Hepatocyte (in vitro differentiated cells): ENCODE results near the gene RALGAPA2. TPM values are rescaled to one million over a fixed set of nuclear protein-coding genes. Genes with fewer than 3 reads are reported as not detected.

Source experiments
- DNase-seq: peaks from one replicate; pipeline ENCODE4 v3.0.0-alpha.2; 2016; ENCODE audit warnings: low spot score
- H2AFZ ChIP-seq: fragments of 200-600 bp; sonication (generic); 2 replicates; pipeline ENCODE4 v1.6.0; 2016; ENCODE audit warnings: antibody characterized with exemption, mild to moderate bottlenecking
- H3K27ac ChIP-seq: fragments of 200-600 bp; sonication (generic); 2 replicates; pipeline ENCODE4 v1.5.1; 2016; ENCODE audit warnings: mild to moderate bottlenecking
- H3K27me3 ChIP-seq: fragments of 200-600 bp; sonication (generic); 2 replicates; pipeline ENCODE4 v1.6.1; 2016
- H3K36me3 ChIP-seq: fragments of 200-600 bp; sonication (generic); replicated peaks from 2 replicates; pipeline ENCODE4 v1.5.1; 2016; ENCODE audit warnings: low read depth; ENCODE audit not compliant: insufficient read depth
- H3K4me1 ChIP-seq: fragments of 200-600 bp; sonication (generic); 2 replicates; pipeline ENCODE4 v1.5.1; 2016; ENCODE audit warnings: mild to moderate bottlenecking, moderate library complexity; ENCODE audit not compliant: insufficient read depth
- H3K4me2 ChIP-seq: fragments of 200-600 bp; sonication (generic); 2 replicates; pipeline ENCODE4 v1.6.0; 2016
- H3K4me3 ChIP-seq: fragments of 200-600 bp; sonication (generic); 2 replicates; pipeline ENCODE4 v1.5.1; 2016; ENCODE audit warnings: mild to moderate bottlenecking
- H3K79me2 ChIP-seq: fragments of 200-600 bp; sonication (generic); 2 replicates; pipeline ENCODE4 v1.6.0; 2017; ENCODE audit warnings: mild to moderate bottlenecking
- H3K9me2 ChIP-seq: fragments of 200-600 bp; sonication (generic); replicated peaks from 2 replicates; pipeline ENCODE4 v1.6.0; 2017; ENCODE audit warnings: mild to moderate bottlenecking; ENCODE audit not compliant: insufficient read depth
- H3K9me3 ChIP-seq: fragments of 200-600 bp; sonication (generic); 2 replicates; pipeline ENCODE4 v1.5.1; 2016; ENCODE audit warnings: low read depth, mild to moderate bottlenecking
- H4K20me1 ChIP-seq: fragments of 200-600 bp; sonication (generic); 2 replicates; pipeline ENCODE4 v1.6.0; 2016; ENCODE audit warnings: mild to moderate bottlenecking; ENCODE audit not compliant: insufficient read depth, poor library complexity, severe bottlenecking
- EZH2 ChIP-seq: fragments of 200-600 bp; sonication (generic); IDR thresholded peaks from 2 replicates; pipeline ENCODE4 v1.6.1; 2016; ENCODE audit warnings: antibody characterized with exemption, mild to moderate bottlenecking, borderline replicate concordance
- EZH2phosphoT487 ChIP-seq: fragments of 200-600 bp; sonication (generic); IDR thresholded peaks from one replicate; pipeline ENCODE4 v1.6.1; 2018; ENCODE audit warnings: antibody characterized with exemption, mild to moderate bottlenecking, low read depth, moderate library complexity; ENCODE audit not compliant: unreplicated experiment, severe bottlenecking
- WGBS: methylation state at CpG from one replicate; pipeline ENCODE4 v1.1.6; 2016; ENCODE audit warnings: low lambda C conversion rate; ENCODE audit errors: missing lambda C conversion rate; 5-methylcytosine and 5-hydroxymethylcytosine counted together
- polyA plus RNA-seq: library from polyadenylated mRNA; unstranded; fragments of >200 nt; fragmentation: Nextera tagmentation; extraction: Ambion mirVana; gene quantifications from 2 replicates; pipeline ENCODE4 v1.2.1, GENCODE V29; 2016
- total RNA-seq: library from RNA; depleted of rRNA; stranded (reverse); fragments of >200 nt; gene quantifications from 2 replicates; pipeline ENCODE4 v1.2.3, GENCODE V29; 2014
- TF ChIP-seq, protein P1 (sequence below): fragments of 200-600 bp; sonication (generic); IDR thresholded peaks from 2 replicates; pipeline ENCODE4 v1.5.1; 2016; ENCODE audit warnings: antibody characterized with exemption, mild to moderate bottlenecking; ENCODE audit not compliant: poor library complexity

Gene RALGAPA2
- total and polyA plus RNA-seq, 2 experiments from 2014 or later = 16.8 to 35.3 TPM

DNA sequence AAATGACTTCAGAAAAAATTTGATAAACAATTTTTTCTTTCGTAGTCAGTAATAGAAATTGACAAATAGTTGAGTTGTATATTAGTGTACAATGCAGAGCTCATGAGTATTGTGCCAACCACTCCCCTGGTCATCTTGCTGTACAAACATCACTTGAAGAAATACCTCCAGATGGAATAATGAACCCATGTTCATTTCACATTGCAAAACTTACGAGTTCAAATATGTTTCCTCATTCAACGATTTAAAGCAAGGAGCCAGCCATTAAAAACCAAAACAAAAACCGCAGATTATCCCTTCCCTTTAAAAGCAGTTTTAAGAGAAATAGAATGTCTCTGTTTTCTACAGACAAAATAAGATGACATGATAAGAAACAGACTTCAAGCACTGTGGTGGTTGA lies 62.5 kb downstream of the RALGAPA2 start:
- H3K4me1 ChIP-seq = no peaks in the 10 kb centered on the region
- H3K27ac ChIP-seq = no peak overlapping the region
- no peaks in the 10 kb centered on the region for H3K27me3 ChIP-seq
- 69% methylated on average over 4 of the region's 4 CpGs for WGBS
- H3K4me3 ChIP-seq = no peak overlapping the region
- TF ChIP-seq, protein P1, sequence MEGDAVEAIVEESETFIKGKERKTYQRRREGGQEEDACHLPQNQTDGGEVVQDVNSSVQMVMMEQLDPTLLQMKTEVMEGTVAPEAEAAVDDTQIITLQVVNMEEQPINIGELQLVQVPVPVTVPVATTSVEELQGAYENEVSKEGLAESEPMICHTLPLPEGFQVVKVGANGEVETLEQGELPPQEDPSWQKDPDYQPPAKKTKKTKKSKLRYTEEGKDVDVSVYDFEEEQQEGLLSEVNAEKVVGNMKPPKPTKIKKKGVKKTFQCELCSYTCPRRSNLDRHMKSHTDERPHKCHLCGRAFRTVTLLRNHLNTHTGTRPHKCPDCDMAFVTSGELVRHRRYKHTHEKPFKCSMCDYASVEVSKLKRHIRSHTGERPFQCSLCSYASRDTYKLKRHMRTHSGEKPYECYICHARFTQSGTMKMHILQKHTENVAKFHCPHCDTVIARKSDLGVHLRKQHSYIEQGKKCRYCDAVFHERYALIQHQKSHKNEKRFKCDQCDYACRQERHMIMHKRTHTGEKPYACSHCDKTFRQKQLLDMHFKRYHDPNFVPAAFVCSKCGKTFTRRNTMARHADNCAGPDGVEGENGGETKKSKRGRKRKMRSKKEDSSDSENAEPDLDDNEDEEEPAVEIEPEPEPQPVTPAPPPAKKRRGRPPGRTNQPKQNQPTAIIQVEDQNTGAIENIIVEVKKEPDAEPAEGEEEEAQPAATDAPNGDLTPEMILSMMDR = no peak
- TF ChIP-seq EZH2phosphoT487 (no peak), EZH2 (no peak)
- peaks cover 2% of the 10 kb centered on the region for H3K79me2 ChIP-seq
- no peaks in the 10 kb centered on the region for H4K20me1 ChIP-seq
- peak overlapping the region; percentile 13 for H3K4me2 ChIP-seq
- no peak overlapping the region for H2AFZ ChIP-seq
- no peak for DNase-seq
- no peaks in the 10 kb centered on the region for H3K9me3 ChIP-seq
- no peaks in the 10 kb centered on the region for H3K9me2 ChIP-seq
- H3K36me3 ChIP-seq = no peaks in the 10 kb centered on the region

DNA sequence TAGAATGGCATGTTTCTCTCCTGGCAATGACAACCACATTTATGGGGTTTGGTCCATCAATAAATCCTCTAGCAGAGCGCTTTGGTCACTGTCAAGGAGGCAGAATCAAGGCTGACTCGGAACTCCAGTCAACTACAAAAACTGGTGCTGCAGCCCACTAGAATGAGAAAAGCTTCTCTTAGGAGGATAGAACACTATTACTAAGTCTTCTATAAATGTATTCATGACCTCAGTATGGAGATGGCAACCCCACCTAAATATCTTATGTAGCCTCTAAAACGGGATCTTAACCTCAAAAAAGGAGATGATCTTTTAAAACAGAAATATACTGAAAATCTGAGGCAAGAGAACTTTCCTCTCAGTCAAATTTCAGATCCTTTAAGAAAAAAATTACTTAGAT lies 68.5 kb downstream of the RALGAPA2 start:
- Histone ChIP-seq H3K4me1 (no peaks in the 10 kb centered on the region), H3K4me2 (no peak overlapping the region), H3K36me3 (no peaks in the 10 kb centered on the region), H3K9me3 (no peaks in the 10 kb centered on the region), H2AFZ (no peak overlapping the region), H3K9me2 (no peaks in the 10 kb centered on the region), H3K4me3 (no peak overlapping the region), H3K27me3 (no peaks in the 10 kb centered on the region), H3K79me2 (peaks cover 2% of the 10 kb centered on the region), H3K27ac (no peak overlapping the region), H4K20me1 (no peaks in the 10 kb centered on the region)
- 87% methylated on average over 3 of the region's 3 CpGs for WGBS
- no peak for DNase-seq
- TF ChIP-seq EZH2phosphoT487 (no peak), EZH2 (no peak)
- TF ChIP-seq, protein P1 = no peak

DNA sequence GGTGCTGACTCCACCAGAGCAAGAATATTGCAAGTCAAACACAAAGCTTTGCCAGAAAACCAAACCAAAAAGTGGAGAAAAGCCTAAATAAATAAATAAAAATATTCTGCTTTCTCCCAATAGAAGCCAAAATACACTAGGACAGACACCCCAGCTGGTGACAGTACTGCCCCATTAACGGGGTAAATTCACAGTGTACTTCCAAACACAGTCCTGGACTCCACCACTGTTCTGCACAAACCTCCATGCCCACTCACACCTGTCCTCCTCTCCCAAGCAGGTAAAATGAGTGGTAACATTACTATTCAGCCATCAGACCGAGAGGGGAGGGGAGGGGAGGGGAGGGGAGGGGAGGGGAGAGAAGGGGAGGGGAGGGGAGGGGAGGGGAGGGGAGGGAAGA lies 70.7 kb downstream of the RALGAPA2 start:
- WGBS = 92% methylated on average over 2 of the region's 2 CpGs
- Histone ChIP-seq H2AFZ (no peak overlapping the region), H3K9me3 (no peaks in the 10 kb centered on the region), H3K4me1 (no peaks in the 10 kb centered on the region), H3K9me2 (no peaks in the 10 kb centered on the region), H3K4me2 (no peak overlapping the region), H3K27me3 (no peaks in the 10 kb centered on the region), H3K79me2 (peaks cover 2% of the 10 kb centered on the region), H3K4me3 (no peak overlapping the region), H3K27ac (no peak overlapping the region), H3K36me3 (no peaks in the 10 kb centered on the region), H4K20me1 (no peaks in the 10 kb centered on the region)
- no peak for TF ChIP-seq EZH2
- no peak for DNase-seq

DNA sequence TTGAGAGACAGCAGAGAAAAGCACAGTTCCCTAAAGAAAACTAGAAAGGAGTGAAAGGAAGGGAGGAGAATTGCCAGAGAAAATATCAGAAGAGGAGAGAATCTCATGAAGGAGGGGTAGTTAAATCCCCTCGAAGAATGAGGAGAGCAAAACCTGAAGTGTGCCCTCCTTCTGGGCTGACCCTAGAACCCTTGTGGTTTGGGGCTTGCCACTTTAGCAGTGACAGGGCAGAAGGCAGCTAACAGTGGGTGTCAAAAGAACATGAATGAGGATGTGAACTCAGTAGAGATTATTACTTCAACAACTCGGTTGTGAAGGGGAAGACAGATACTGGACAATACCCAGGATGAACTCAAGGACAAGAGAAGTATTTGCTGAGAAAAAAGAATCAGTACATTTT lies 73.6 kb downstream of the RALGAPA2 start:
- Histone ChIP-seq H3K4me2 (no peak overlapping the region), H3K79me2 (no peaks in the 10 kb centered on the region), H2AFZ (no peak overlapping the region), H3K4me1 (no peaks in the 10 kb centered on the region), H3K27me3 (no peaks in the 10 kb centered on the region), H3K4me3 (no peak overlapping the region), H3K9me3 (no peaks in the 10 kb centered on the region), H3K9me2 (no peaks in the 10 kb centered on the region), H4K20me1 (no peaks in the 10 kb centered on the region), H3K36me3 (no peaks in the 10 kb centered on the region), H3K27ac (no peak overlapping the region)
- WGBS = 98% methylated on average over 2 of the region's 2 CpGs
- no peak for DNase-seq
- TF ChIP-seq, protein P1 = no peak
